ENCODE measurements around the gene RND3.

- no peak for TF ChIP-seq CTCF (conservative IDR thresholded peaks at IDR 0.05 in 1 of 2, IDR thresholded peaks at IDR 0.05 in 1 of 2; ENCODE audit: extremely low read depth in 1 of 2, insufficient read depth in 1 of 2, low read depth in 1 of 2, low read length in 2 of 2)
- TF ChIP-seq EZH2 (IDR thresholded peaks at IDR 0.05; ENCODE audit: borderline replicate concordance, low read length): no peak
Measured at GRCh38 chr2:150464986-150465385, 22.5 kb downstream of the RND3 start.
